Caki2 (cell line): Measurements from ENCODE around the gene HTR4. TPM values are rescaled to one million over a fixed set of nuclear protein-coding genes. Genes with fewer than 3 reads are reported as not detected.

Experiments used
- DNase-seq: peaks from one replicate; pipeline ENCODE4 v3.0.0-alpha.2; 2015; ENCODE audit warnings: low read depth
- in situ Hi-C: cut with HindIII; loops from 2 replicates; pipeline ENCODE4 v1.10.0; 2016; ENCODE audit warnings: low sequenced_read_pairs, low pct_unique_long_range_greater_than_20kb, mixed read lengths
- total RNA-seq: library from RNA; depleted of rRNA; stranded (reverse); fragments of >200 nt; shearing (Covaris generic); gene quantifications from 2 replicates; pipeline ENCODE4 v1.2.3, GENCODE V29; 2014; ENCODE audit warnings: low replicate concordance; rRNA removed

The HTR4 gene, protein sequence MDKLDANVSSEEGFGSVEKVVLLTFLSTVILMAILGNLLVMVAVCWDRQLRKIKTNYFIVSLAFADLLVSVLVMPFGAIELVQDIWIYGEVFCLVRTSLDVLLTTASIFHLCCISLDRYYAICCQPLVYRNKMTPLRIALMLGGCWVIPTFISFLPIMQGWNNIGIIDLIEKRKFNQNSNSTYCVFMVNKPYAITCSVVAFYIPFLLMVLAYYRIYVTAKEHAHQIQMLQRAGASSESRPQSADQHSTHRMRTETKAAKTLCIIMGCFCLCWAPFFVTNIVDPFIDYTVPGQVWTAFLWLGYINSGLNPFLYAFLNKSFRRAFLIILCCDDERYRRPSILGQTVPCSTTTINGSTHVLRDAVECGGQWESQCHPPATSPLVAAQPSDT
- not detected in 2 replicates for total RNA-seq

DNA sequence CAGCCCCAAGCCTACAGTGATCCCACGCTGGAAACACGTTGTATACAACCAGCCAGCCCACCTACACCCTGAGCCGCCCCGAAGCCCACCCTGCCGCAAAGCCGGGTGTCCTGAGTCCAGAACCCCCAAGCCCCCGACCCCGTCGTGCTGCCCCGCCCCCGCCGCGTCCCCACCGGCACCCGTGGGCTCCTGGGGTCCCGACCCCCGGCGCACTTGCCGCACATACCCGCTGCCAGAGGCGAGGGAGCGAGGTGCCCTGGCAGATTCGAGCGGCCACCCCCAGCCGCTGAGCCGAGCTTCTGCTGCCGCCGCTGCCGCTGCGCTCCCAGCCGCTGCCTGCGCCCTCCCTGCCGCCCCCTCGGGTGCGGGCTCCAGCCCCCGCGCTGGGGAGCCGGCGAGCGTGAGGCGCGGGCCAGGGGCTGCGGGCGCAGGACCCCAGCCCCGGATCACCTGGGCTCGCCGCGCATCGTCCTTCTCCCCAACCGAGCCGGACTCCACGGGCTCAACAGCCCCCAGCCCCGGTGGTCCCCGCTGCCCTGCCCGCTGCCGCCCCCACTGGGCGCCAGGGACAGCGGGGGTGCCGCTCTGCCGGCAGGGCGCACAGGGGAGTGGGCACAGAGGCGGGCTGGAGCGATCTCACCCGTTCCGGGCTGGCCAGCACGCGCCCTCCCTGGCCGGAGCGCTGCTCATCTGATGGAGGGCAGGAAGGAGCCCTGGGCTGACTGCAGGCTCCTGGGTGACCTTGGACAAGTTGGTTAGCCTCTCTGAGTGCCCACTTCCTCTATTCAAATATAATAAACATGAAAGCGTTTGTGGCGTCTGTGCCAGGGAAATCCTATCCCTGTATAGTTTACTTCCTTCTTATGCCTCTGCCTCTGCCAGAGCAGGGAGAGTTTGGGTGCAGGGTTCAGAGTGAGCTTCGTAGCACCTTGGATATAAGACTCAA lies at the start of gene HTR4:
Gene HTR4, minus strand, starts transcription at position 692 of the 946 bp plus-strand sequence. CDS start 17,513 bp downstream, outside the sequence.
- DNase-seq: no peak
- in situ Hi-C loops: no loop called here

DNA sequence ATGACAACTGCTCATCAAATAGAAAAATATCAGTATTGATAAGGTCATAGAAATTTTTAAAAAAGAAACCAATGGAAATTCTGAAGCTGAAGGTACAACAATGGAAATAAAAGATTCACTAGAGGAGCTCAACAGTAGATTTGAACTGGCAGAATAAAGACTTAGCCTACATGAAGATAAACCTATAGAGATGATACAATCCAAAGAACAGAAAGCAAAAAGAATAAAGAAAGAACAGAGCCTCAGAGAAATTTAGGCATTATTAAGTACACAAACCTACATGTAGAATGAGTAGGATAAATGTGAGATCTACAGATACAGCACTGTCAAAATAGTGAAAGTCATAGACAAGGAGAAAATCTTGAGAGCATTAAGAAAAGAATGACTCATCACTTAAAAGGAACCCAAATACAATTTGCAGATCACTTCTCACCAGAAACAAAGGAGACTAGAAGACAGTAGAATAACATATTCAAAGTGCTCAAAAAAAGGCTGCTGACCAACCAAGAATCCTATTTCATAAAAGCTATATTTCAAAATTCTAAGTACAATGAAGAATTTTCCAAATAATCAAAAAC lies 47.8 kb upstream of the HTR4 start:
- DNase-seq: no peak
- in situ Hi-C loops: no loop called here

DNA sequence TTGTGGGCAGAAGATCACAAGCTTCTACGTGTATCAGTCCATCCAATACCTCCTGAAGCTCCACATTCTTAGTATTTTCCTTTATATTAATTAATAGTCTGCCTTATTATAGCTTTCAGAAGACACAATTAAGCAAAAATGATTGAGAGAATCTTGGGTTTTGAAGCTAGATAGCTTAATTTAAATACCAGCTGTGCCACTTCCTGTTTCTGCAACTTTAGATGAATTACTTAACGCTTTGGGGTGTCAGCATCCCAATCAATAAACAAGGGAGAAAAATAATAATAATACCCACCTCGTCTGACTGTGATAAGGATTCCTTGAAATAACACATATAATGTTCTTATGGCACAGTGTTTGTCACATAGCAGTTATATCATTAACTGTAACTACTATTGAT lies 44.7 kb upstream of the HTR4 start:
- no peak for DNase-seq
- in situ Hi-C loops: no loop called here

DNA sequence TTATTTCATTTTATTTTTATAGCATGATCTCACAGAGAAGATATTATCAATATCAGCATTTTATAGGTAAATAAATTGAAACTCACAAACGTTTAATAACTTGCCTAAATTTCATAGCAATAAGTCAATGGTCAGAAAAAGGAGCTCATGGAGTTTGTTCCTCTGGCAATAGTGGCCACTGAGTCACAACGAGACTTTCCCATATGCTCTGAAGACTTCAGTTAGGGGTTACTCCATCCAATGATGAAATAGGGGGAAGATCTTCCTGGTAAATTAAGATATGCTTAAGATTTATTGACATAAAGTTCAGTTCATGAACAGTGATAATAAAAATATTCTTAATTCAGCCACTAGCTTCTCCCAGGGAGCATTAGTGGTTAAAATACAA lies 43.5 kb upstream of the HTR4 start:
- DNase-seq: no peak
- in situ Hi-C loops: no loop called here

DNA sequence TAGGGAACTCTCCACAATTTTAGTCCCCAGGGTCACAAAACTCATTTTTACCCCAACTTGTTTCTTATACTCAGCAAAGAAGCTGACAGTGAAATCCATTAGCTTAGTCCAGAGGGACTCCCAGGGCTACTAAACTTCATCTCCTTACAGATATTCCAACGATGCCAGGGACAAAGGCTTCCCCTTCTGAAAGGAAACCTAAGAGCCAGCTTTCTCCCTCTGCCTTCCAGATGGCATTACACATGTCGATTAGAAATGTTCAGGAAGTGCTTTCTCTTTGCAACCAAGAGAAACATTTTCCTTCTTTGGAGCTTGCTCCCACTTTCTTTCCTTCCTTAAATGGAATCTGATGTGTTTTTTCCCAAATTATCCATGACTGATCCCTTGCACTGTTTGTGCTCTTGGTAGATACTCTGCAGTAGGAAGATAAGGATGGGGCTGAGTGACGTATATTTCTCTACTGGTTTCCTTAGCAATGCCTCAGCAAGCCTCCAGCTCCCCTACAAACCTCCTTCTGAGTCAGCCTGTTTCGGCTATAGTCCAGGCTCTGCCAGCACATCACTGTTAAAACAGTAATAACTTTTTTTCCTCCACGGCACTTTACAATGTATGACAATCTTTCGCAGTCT lies 43.0 kb upstream of the HTR4 start:
- DNase-seq: no peak
- in situ Hi-C loops: no loop called here

DNA sequence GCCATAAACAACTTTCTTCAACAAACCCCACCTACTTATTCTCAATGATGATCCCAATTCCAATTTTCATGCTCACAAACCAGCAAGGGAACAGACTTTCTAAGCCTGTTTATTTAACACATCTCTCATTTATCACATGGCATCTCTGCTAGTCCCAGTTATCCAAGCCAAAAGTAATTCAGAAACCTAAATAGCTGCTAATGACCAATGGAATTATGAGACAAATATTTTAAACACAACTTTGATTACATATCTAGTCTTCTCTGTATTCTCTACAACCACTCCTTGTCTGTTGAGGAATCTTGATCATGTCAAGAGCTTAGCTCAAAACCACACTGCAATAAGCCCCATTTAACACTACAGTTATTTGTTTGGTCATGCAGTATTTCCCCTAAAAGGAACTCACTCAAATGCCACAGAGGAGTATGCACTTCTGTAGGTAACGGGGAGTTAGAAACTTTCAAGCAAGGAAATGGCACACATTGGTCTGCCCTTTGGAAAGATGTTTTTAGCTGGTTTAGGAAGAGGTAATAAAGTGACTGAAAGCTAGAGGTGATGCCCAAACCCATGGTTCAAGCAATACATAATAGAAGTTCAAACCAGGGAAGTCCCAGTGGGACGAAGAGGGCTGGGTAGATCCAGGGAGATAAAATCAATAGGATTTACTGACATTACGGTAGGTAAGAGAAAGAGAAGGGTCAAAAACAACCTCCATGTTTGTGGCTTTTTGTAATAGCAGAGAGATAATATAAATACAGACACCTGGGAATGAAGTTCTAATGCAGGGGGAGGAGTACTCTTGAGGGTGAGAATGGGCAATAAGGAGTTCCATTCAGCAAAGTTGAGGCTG lies 42.1 kb upstream of the HTR4 start:
- no peak for DNase-seq
- in situ Hi-C loops: no loop called here

DNA sequence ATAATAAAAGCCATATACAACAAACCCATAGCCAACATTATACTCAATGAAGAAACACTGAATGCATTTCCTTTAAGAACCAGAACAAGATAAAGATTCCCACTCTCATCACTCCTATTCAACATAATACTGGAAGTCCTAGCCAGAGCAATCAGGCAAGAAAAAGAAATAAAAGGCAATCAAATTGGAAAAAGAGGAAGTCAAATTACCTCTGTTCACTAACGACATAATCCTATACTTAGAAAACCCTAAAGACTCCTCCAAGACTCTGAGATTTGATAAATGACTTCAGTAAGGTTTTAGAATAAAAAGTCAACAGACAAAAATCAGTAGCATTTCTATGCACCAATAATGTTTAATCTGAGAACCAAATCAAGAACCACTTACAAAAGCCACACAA lies 36.6 kb upstream of the HTR4 start:
- no peak for DNase-seq
- in situ Hi-C loops: no loop called here

DNA sequence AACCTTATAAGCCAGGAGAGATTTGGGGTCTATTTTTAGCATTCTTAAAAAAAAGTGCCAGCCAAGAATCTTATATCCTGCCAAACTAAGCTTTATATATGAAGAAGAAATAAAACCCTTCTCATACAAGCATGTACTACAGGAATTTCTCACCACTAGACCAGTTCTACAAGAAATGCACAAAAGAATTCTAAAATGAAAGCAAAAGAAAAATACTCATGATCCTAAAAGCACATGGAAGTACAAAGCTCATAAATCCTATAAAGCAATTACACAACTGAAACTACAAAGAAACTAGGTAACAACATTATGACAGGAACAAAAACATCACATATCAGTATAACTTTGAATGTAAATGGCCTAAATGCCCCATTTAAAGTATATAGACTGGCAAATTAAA lies 34.5 kb upstream of the HTR4 start:
- in situ Hi-C loops: no loop called here
- no peak for DNase-seq

DNA sequence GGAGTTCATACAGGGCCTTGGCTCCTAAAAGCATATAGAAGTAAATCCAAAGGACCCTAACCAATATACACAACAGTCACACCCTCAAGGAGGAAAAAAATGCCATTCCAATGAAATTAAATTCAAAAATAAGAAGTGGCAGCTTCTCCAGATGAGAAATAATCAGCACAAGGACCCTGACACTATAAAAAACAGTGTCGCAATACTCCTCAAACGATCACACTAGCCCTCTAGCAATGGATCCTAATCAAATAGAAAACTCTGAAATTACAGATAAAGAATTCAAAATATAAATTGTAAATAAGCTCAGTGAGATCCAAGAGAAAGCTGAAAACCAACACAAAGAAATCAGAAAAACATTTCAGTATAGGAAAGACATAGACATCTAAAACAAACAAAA lies 33.5 kb upstream of the HTR4 start:
- no peak for DNase-seq
- in situ Hi-C loops: no loop called here

DNA sequence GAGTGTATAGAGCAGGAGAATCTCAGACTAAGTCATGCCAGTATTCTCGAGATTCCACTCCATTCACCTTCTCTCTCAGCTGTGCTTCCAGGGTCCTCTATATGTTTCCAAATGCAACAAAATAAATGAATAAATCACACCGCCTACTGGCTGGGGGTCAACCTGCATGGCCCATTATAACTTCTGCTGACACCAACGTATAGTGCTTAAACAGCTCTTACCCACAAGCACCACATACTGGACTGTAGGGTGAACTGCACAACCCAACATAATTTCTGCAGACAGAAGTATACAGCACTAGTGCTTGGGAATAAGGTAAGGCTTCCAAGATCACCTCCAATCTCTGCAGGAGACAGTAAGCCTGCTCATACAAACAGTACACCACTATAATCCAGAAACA lies 33.1 kb upstream of the HTR4 start:
- DNase-seq: peak; percentile 21
- in situ Hi-C loops: no loop called here

DNA sequence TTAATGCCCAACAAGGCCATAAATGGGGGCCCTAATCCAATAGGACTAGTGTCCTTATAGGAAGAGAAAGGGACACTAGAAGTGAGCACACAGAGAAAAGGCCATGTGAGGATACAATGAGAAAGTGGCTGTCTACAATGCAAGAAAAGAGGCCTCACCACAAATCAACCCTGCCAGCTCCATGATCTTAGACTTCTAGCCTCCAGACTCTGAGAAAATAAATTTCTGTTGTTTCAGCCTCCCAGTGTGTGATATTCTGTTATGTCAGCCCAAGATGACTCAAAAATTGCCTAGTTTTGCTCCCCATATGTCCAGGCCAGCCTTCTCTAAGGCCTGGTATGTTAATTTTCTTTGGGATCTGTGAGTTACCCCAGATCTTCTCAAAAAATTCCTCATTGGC lies 32.3 kb upstream of the HTR4 start:
- no peak for DNase-seq

DNA sequence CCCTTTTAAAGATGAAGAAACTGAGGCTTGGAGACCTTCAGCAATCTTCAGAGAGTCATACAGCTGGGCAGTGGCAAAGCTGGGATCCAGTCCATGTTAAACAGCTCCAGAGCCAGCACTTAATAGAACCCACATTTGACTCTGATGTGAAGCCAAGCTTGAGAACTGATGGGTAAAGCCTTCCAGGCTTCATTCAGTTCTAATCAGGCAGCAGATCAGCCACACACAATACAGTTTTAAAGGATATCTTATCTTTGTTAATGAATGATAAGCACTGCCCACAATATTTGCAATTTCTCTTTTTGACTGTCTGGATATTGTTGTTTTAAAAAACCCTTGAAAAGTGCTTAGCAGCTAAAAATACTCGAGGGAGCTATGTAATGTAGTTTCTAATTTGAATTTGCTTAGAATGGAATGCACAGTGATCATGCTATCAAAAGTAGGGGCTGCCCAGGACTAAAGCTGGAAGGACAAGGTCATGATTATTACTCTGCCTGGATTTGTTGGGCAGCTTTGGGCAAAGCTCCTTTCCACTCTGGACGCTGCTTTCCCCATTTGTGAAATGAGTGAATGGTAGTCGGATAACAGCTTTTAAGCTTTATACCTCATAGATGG lies 31.3 kb upstream of the HTR4 start:
- no peak for DNase-seq
- in situ Hi-C loops: no loop called here

More for the DNA sequence above, 32.3 kb upstream of the HTR4 start:
- in situ Hi-C loops: no loop called here

DNA sequence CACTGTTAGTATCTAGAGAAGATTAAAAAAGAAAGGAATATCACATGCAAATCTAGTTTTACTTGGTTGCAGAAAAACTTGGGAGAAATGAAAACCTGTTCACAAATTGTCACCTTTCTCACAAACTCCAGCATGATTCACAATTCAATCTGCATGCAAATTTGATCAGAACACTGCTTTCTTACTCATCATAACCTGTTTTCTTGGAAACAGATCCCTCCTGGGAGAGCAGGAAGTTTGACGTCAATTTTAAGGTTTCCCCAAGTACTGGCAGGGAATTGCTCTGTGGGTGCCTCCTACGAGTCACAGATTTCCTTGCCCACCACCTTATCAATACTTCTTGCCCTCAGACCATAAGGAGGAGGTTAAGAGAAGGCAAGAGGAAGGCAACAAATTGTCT lies 30.2 kb upstream of the HTR4 start:
- no peak for DNase-seq

DNA sequence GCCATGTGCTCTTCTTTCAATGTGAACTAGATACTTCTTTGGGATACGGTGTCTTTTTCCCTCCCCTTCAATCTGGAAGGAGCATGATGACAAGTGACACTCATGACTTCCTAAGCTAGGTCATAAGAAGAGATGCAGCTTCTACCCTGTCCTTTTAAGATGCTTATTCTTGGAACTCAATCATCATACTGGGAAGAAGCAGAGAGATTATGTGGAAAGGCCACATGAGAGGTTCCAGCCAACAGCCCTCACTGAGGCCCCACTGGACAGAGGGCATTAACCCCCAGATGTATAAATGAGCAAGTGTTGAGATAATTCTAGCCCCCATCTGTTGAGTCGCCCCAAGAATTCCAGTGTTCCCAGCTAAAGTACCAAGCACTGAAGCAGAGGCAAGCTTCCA lies 29.3 kb upstream of the HTR4 start:
- no peak for DNase-seq
- in situ Hi-C loops: no loop called here

More for the DNA sequence above, 30.2 kb upstream of the HTR4 start:
- in situ Hi-C loops: no loop called here

DNA sequence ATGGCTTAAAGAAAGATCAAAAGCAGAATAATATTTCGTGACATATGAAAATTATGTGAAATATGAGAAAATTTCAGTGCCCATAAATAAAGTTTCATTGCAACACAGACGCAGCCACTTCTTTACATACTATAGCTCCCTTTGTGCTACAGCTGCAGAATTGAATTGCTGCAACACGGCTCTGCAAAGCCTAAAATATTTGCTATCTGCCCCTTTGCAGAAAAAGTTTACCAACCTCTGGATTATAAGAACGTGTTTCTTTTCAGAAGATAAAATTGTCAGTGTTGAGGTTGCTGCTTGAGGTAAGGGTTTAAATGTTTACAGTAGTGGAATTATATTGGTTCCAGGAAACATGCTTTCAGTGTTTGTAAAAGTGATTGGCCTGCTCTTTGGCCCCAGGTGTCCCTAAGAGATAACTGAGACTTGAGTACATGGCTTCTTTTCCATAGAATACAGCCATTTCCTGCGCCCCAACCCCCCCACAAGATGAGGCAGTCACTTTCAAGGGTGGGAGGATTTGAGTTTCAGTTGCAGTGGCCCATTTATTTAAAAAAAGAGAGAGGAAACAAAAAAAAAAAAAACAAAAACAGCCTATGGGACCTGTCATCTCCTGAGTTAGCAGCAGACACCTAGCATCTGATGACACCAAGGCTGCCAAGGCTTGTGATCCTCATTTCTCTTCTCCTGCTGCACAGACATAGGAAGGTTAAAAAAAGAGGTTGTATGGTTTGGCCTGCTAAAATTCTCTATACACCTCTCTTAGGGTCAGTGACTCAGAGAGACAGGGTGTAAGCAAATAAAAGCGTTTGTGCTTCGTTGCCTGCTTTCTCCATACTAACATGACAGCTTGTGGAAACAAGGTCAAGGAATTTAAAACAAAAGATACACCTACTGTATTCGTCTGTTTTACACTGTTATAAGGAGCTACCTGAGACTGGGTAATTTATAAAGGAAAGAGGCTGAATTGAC lies 28.0 kb upstream of the HTR4 start:
- in situ Hi-C loops: no loop called here
- DNase-seq: no peak
